Inferior parietal cortex (tissue), 1 donor: ENCODE results near the gene HOMER2.

Experiments
- DNase-seq: peaks from one replicate; pipeline ENCODE4 v3.0.0-alpha.2; 2016; ENCODE audit errors: extremely low spot score

HOMER2 gene

GRCh38 chr15:82930461-82930860 lies 22.1 kb downstream of the HOMER2 start:
- no peak for DNase-seq

- DNase-seq, result no peak
Observed at GRCh38 chr15:82928711-82929110, 23.8 kb downstream of the HOMER2 start.

- DNase-seq, result no peak
Observed at GRCh38 chr15:82923744-82924143, 28.8 kb downstream of the HOMER2 start.

GRCh38 chr15:82922737-82923136 lies 29.8 kb downstream of the HOMER2 start:
- DNase-seq, result no peak

GRCh38 chr15:82921939-82922338 lies 30.6 kb downstream of the HOMER2 start:
- no peak for DNase-seq

GRCh38 chr15:82921242-82921641 lies 31.3 kb downstream of the HOMER2 start:
- no peak for DNase-seq

- DNase-seq, result no peak
Observed at GRCh38 chr15:82919231-82919886, 33.2 kb downstream of the HOMER2 start.

- no peak for DNase-seq
Observed at GRCh38 chr15:82918607-82919230, 33.8 kb downstream of the HOMER2 start.

GRCh38 chr15:82918162-82918561 lies 34.4 kb downstream of the HOMER2 start:
- DNase-seq, result no peak

- DNase-seq, result no peak
Observed at GRCh38 chr15:82917249-82917648, 35.3 kb downstream of the HOMER2 start.

- DNase-seq, result no peak
Observed at GRCh38 chr15:82916161-82916952, 36.2 kb downstream of the HOMER2 start.

GRCh38 chr15:82914396-82914795 lies 38.1 kb downstream of the HOMER2 start:
- no peak for DNase-seq

- no peak for DNase-seq
Observed at GRCh38 chr15:82911458-82911857, 41.1 kb downstream of the HOMER2 start.

- DNase-seq, result no peak
Observed at GRCh38 chr15:82910721-82911120, 41.8 kb downstream of the HOMER2 start.

- DNase-seq, result no peak
Observed at GRCh38 chr15:82909080-82909815, 43.3 kb downstream of the HOMER2 start.

- no peak for DNase-seq
Observed at GRCh38 chr15:82907350-82907749, 45.2 kb downstream of the HOMER2 start.

- DNase-seq, result no peak
Observed at GRCh38 chr15:82904574-82904973, 47.9 kb downstream of the HOMER2 start.

GRCh38 chr15:82903511-82903910 lies 49.0 kb downstream of the HOMER2 start:
- DNase-seq, result no peak

- no peak for DNase-seq
Observed at GRCh38 chr15:82901114-82901805, 51.3 kb downstream of the HOMER2 start.

- no peak for DNase-seq
Observed at GRCh38 chr15:82900511-82901060, 51.9 kb downstream of the HOMER2 start.

GRCh38 chr15:82898961-82899360 lies 53.6 kb downstream of the HOMER2 start:
- DNase-seq, result no peak
